Loucy (cell line): ENCODE data around the gene PANK2.

Source experiments
- CTCF ChIP-seq: fragments of 200-600 bp; sonication (generic); conservative IDR thresholded peaks from 2 replicates; pipeline ENCODE4 v1.5.1; 2014; ENCODE audit warnings: mild to moderate bottlenecking, antibody characterized with exemption, low read length
- EZH2phosphoT487 ChIP-seq: fragments of 200-600 bp; IDR thresholded peaks from 2 replicates; pipeline ENCODE4 v1.6.1; 2018; ENCODE audit warnings: antibody characterized with exemption, mild to moderate bottlenecking, moderate library complexity, borderline replicate concordance

GRCh38 chr20:3976511-3976910, 87.3 kb downstream of the PANK2 start:
- no peak for TF ChIP-seq CTCF
- no peak for TF ChIP-seq EZH2phosphoT487
